ENCODE measurements around the gene ANKMY1.

The ANKMY1 gene

GRCh38 chr2:240467149-240467642, 90.6 kb downstream of the ANKMY1 start:
- TF ChIP-seq, protein P1, sequence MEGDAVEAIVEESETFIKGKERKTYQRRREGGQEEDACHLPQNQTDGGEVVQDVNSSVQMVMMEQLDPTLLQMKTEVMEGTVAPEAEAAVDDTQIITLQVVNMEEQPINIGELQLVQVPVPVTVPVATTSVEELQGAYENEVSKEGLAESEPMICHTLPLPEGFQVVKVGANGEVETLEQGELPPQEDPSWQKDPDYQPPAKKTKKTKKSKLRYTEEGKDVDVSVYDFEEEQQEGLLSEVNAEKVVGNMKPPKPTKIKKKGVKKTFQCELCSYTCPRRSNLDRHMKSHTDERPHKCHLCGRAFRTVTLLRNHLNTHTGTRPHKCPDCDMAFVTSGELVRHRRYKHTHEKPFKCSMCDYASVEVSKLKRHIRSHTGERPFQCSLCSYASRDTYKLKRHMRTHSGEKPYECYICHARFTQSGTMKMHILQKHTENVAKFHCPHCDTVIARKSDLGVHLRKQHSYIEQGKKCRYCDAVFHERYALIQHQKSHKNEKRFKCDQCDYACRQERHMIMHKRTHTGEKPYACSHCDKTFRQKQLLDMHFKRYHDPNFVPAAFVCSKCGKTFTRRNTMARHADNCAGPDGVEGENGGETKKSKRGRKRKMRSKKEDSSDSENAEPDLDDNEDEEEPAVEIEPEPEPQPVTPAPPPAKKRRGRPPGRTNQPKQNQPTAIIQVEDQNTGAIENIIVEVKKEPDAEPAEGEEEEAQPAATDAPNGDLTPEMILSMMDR (IDR thresholded peaks at IDR 0.05) = no peak
- no peak overlapping the region for H3K4me3 ChIP-seq
- DNase-seq (ENCODE audit: low spot score) = no peak
- H3K27ac ChIP-seq = no peak overlapping the region

DNA sequence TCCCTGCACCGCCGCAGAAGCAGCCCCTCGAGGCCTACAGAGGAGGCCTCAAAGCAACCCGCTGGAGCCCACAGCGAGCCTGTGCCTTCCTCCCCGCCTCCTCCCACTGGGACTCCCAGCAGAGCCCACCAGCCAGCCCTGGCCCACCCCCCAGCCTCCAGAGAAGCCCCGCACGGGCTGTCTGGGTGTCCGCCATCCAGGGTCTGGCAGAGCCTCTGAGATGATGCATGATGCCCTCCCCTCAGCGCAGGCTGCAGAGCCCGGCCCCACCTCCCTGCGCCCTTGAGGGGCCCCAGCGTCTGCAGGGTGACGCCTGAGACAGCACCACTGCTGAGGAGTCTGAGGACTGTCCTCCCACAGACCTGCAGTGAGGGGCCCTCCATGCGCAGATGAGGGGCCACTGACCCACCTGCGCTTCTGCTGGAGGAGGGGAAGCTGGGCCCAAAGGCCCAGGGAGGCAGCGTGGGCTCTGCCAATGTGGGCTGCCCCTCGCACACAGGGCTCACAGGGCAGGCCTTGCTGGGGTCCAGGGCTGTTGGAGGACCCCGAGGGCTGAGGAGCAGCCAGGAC, 91.1 kb downstream of the ANKMY1 start:
- Histone ChIP-seq H3K27ac (no peak overlapping the region), H3K4me3 (no peak overlapping the region)
- TF ChIP-seq, protein P1 (IDR thresholded peaks at IDR 0.05) = no peak
- no peak for DNase-seq (ENCODE audit: low spot score)

DNA sequence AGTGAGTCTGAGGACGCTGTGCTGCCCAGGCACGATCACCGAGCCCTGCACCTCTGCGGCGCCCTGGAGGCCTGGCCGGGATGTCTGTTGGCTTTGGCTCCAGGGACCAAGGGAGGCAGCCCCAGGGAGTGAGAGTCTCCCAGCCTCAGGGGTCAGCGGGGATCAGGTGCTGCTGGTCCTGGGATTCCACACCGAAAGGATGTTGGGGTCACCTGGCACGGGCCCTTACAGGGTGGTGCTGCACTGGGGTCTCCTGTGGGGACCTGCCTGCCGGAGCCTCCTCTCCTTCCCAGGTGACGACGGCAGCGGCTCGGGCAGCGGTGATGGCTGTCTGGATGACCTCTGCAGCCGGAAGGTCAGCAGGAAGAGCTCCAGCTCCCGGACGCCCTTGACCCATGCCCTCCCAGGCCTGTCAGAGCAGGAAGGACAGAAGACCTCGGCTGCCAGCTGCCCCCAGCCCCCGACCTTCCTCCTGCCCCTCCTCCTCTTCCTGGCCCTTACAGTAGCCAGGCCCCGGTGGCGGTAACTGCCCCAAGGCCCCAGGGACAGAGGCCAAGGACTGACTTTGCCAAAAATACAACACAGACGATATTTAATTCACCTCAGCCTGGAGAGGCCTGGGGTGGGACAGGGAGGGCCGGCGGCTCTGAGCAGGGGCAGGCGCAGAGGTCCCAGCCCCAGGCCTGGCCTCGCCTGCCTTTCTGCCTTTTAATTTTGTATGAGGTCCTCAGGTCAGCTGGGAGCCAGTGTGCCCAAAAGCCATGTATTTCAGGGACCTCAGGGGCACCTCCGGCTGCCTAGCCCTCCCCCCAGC, 91.8 kb downstream of the ANKMY1 start:
- DNase-seq (ENCODE audit: low spot score) = peak; percentile 72
- no peak overlapping the region for H3K27ac ChIP-seq
- TF ChIP-seq, protein P1 (IDR thresholded peaks at IDR 0.05) = no peak
- no peak overlapping the region for H3K4me3 ChIP-seq

GRCh38 chr2:240465268-240465764, 92.5 kb downstream of the ANKMY1 start:
- TF ChIP-seq, protein P1 (IDR thresholded peaks at IDR 0.05) = no peak
- H3K4me3 ChIP-seq = no peak overlapping the region
- DNase-seq (ENCODE audit: low spot score) = no peak
- H3K27ac ChIP-seq = no peak overlapping the region

DNA sequence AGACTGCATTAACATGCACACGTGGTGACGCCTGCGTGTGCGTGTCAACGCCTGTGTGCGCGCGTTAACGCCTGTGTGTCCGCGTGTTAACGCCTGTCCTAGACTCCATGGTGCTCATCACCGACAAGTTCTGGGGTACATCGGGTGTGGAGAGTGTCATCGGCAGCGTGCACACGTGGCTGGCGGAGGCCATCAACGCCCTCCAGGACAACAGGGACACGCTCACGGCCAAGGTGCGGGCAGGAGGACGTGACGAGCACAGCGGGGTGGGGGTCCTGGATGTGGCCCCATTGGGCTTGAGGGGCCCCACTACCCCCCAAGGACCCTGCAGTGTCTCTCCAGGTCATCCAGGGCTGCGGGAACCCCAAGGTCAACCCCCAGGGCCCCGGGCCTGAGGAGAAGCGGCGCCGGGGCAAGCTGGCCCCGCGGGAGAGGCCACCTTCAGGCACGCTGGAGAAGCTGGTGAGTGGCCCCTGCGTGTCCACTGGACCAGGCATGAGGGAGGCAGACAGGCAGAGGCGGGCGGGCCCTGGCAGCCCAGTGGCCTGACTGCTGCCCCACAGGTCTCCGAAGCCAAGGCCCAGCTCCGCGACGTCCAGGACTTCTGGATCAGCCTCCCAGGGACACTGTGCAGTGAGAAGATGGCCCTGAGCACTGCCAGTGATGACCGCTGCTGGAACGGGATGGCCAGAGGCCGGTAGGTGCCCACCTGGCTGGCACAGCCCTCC, 93.1 kb downstream of the ANKMY1 start:
- DNase-seq (ENCODE audit: low spot score) = no peak
- TF ChIP-seq, protein P1 (IDR thresholded peaks at IDR 0.05) = no peak
- no peak overlapping the region for H3K27ac ChIP-seq
- H3K4me3 ChIP-seq = no peak overlapping the region

DNA sequence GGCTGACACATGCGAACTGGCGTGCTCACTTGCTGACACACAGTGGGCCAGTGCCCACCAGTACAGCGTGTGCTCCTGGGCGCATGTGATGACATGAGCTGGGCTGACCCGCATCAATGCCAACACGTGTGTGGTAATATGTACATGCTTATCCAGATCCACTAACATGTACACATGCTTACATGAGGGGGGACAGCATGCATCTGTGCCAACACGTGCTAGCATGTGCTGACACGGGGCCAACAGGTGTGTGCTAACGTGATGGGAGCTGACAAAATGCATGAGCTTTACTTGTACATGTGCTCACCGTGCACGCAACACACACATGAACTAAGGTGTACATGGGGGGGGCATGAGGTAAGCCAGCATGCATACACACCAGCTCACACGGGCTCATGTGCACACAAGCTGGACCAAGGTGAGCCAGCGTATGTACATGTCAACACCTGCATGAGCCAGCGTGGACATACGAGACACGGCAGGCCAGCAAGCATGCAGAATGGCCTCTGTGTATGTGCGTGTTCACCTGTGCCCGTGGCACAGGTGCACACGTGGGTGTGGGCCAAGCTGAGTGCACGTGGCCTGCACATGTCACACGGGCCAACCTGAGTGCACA, 93.8 kb downstream of the ANKMY1 start:
- no peak overlapping the region for H3K27ac ChIP-seq
- peak; percentile 71 for DNase-seq (ENCODE audit: low spot score)
- TF ChIP-seq, protein P1 (IDR thresholded peaks at IDR 0.05) = no peak
- H3K4me3 ChIP-seq = no peak overlapping the region
